Ovary (tissue), 9 donors: ENCODE data around the gene KDM6A. TPM values are rescaled to one million over a fixed set of nuclear protein-coding genes. Genes with fewer than 3 reads are reported as not detected.
"Not testable (repeated sequence)": the region's sequence is repeated elsewhere in the genome, so short reads cannot be mapped to it uniquely, and the experiment has no call there.

Experiments
- DNase-seq, 5 donors: peaks; one replicate each; pipeline ENCODE4 v3.0.0-alpha.2; 2019 to 2020
- H3K27ac ChIP-seq, 2 donors: fragments of 200-600 bp; one replicate each; pipeline versions ENCODE4 v1.5.1 to v1.8.0; 2019 to 2022
- H3K27me3 ChIP-seq: fragments of 200-600 bp; one replicate; pipeline ENCODE4 v1.8.0; 2022
- H3K36me3 ChIP-seq: fragments of 200-600 bp; sonication (generic); one replicate; pipeline ENCODE4 v1.5.1; 2019
- H3K4me1 ChIP-seq: one replicate; pipeline ENCODE4 v1.8.1; 2013; ENCODE audit warnings: mild to moderate bottlenecking, moderate library complexity; ENCODE audit not compliant: insufficient read depth
- H3K4me3 ChIP-seq: fragments of 200-600 bp; sonication (generic); one replicate; pipeline ENCODE4 v1.5.1; 2017
- H3K9me3 ChIP-seq, 2 donors: fragments of 200-600 bp in 1 of 2; sonication (generic) in 1 of 2; one replicate each; pipeline versions ENCODE4 v1.5.1 to v1.8.1; 2013 to 2019; ENCODE audit warnings: mild to moderate bottlenecking in 1 of 2, moderate library complexity in 1 of 2
- CTCF ChIP-seq, 3 donors: fragments of 450-650 bp in 2 of 3; fragments of 200-600 bp in 1 of 3; IDR thresholded peaks; one replicate each; pipeline versions ENCODE4 v1.5.1 to v1.8.0; 2016 to 2022; ENCODE audit warnings: antibody characterized with exemption in 3 of 3, mild to moderate bottlenecking in 1 of 3
- EP300 ChIP-seq: sonication (generic); formaldehyde crosslinking; IDR thresholded peaks from one replicate; pipeline ENCODE4 v1.6.1; 2017; ENCODE audit warnings: antibody characterized with exemption
- POLR2A ChIP-seq: fragments of 450-650 bp; IDR thresholded peaks from one replicate; pipeline ENCODE4 v1.6.1; 2017; ENCODE audit warnings: antibody characterized with exemption, mild to moderate bottlenecking, moderate library complexity
- WGBS, 3 donors: extraction: QIAGEN DNeasy Blood & Tissue Kit in 1 of 3; methylation state at CpG; one replicate each; pipeline versions ENCODE4 v1.1.5 to v1.1.7; 2013 to 2017; 5-methylcytosine and 5-hydroxymethylcytosine counted together
- intact Hi-C, 4 donors: fragments of 100-400 bp; cut with DNase I; formaldehyde crosslinking; loops; one replicate each; pipeline versions ENCODE4 v1.11.0 to v1.15.1; 2022 to 2023
- polyA plus RNA-seq, 2 donors: library from polyadenylated mRNA; stranded (reverse); fragments of 200-250 nt in 1 of 2; fragments of 350-450 nt in 1 of 2; fragmentation: Illumina TruSeq in 1 of 2; extraction: RNeasy Lipid Tissue Mini Kit (QIAGEN cat#74804) in 1 of 2; gene quantifications; one replicate each; pipeline ENCODE4 v1.2.3, GENCODE V29; 2013 to 2014
- total RNA-seq, 7 donors: library from RNA; depleted of rRNA in 2 of 7; stranded (reverse); fragments of >200 nt in 2 of 7; fragmentation: NEBNext Ultra II Directional in 3 of 7; extraction: Animal tissue kit (Norgen Biotek cat#: 25700) in 3 of 7; gene quantifications; one replicate each; pipeline versions ENCODE4 v1.1.0 to v1.2.4, GENCODE V29; 2016 to 2023
- donor health status: DM: no; HTN: no; CAD: no; lungs with moderate emphysema.
- donor health status: DM: no; HTN: no; CAD: no.
- donor health status: Bipolar disorder and iron deficiency.
- donor health status: DM: yes; HTN: yes; CAD: no.
- donor health status: DM: no; HTN: no; CAD: no.
- donor health status: DM: yes; HTN: yes; CAD: no.

The KDM6A gene
- total and polyA plus RNA-seq, 9 donors: 19.8 to 56.2 (median 42.1) TPM

- Histone ChIP-seq H3K36me3 (no peaks in the 10 kb centered on the region), H3K4me1 (peaks cover 9% of the 10 kb centered on the region), H3K9me3 (no peaks in the 10 kb centered on the region), H3K4me3 (no peak overlapping the region), H3K27me3 (no peaks in the 10 kb centered on the region), H3K27ac (no peak overlapping the region)
- intact Hi-C loops: no loop called here
- 45 to 48% (median 48%) methylated on average over 4 of the region's 4 CpGs for WGBS, 3 donors
- DNase-seq: no peak
- no peak for TF ChIP-seq CTCF (IDR thresholded peaks at IDR 0.05)
- no peak for TF ChIP-seq POLR2A
- no peak for TF ChIP-seq EP300
Observed at GRCh38 chrX:44884944-44885343, 12.0 kb downstream of the KDM6A start.

DNA sequence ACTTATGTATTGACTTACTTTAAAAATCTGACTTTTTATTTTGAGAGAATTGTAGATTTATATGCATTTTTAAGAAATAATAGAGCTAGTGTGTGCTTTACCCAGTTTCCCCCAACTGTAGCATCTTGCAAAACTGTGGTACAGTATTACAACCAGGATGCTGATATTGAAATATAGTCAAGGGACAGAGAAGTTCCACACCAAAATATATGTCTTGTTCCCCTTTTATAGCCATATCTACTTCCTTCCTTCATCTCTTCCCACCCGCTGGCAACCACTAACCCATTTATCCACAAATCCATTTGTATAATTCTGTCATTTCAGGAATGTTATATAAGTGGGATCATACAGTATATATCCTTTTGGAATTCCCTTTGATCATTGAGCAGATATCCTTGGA, 16.8 kb downstream of the KDM6A start:
- 92 to 97% (median 95%) methylated on average over 1 of the region's 1 CpG for WGBS, 3 donors
- no peak for DNase-seq
- Histone ChIP-seq H3K27me3 (no peaks in the 10 kb centered on the region), H3K4me1 (peaks cover 5% of the 10 kb centered on the region), H3K4me3 (no peak overlapping the region), H3K9me3 (no peaks in the 10 kb centered on the region), H3K36me3 (no peaks in the 10 kb centered on the region), H3K27ac (no peak overlapping the region)
- intact Hi-C loops: no loop called here
- TF ChIP-seq CTCF (IDR thresholded peaks at IDR 0.05): no peak
- TF ChIP-seq POLR2A: no peak
- TF ChIP-seq EP300: no peak

GRCh38 chrX:44890247-44890646, 17.3 kb downstream of the KDM6A start:
- Histone ChIP-seq H3K36me3 (no peaks in the 10 kb centered on the region), H3K27me3 (no peaks in the 10 kb centered on the region), H3K9me3 (no peaks in the 10 kb centered on the region), H3K27ac (no peak overlapping the region), H3K4me1 (peaks cover 1% of the 10 kb centered on the region), H3K4me3 (no peak overlapping the region)
- 69 to 86% (median 78%) methylated on average over 3 of the region's 3 CpGs for WGBS, 3 donors
- no peak for DNase-seq
- intact Hi-C loops: no loop called here
- TF ChIP-seq CTCF (IDR thresholded peaks at IDR 0.05) (no peak), POLR2A (no peak), EP300 (no peak)

GRCh38 chrX:44890687-44891086, 17.7 kb downstream of the KDM6A start:
- H3K4me3 ChIP-seq, H3K27ac ChIP-seq, DNase-seq, H3K4me1 ChIP-seq, H3K27me3 ChIP-seq, H3K9me3 ChIP-seq, intact Hi-C loops, H3K36me3 ChIP-seq: not testable (repeated sequence)
- 91 to 99% (median 93%) methylated on average over 10 of the region's 10 CpGs for WGBS, 3 donors

- intact Hi-C loops: no loop called here
- WGBS, 3 donors: 95 to 96% (median 95%) methylated on average over 6 of the region's 6 CpGs
- Histone ChIP-seq H3K9me3 (no peaks in the 10 kb centered on the region), H3K4me3 (no peak overlapping the region), H3K36me3 (no peaks in the 10 kb centered on the region), H3K27ac (no peak overlapping the region), H3K27me3 (no peaks in the 10 kb centered on the region), H3K4me1 (peaks cover 1% of the 10 kb centered on the region)
- TF ChIP-seq CTCF (IDR thresholded peaks at IDR 0.05): no peak
- TF ChIP-seq POLR2A: no peak
- no peak for TF ChIP-seq EP300
- no peak for DNase-seq
Observed at GRCh38 chrX:44891642-44892041, 18.7 kb downstream of the KDM6A start.
